HepG2 (cell line): ENCODE data around the gene ZSCAN20. TPM values are rescaled to one million over a fixed set of nuclear protein-coding genes. Genes with fewer than 3 reads are reported as not detected.

Experiments used
- ATAC-seq: fragments of 200-7000 bp; cut with Tn5 transposase; 3 replicates; pipeline ENCODE4 v1.9.1; 2020; ENCODE audit warnings: mild to moderate bottlenecking, moderate library complexity
- BruUV-seq: library from RNA; stranded (reverse); fragments of 400-500 nt; replicated peaks from 2 replicates; lab custom pipeline; 2021; lab: Mats Ljungman, UMichigan
- CTCF ChIA-PET: fragments of 300-600 bp; formaldehyde crosslinking; extraction: SDS; loops from one replicate; lab custom pipeline; 2021; ENCODE audit warnings: low total read pairs, inconsistent platforms, low intra/inter-chr PET ratio; lab: Yijun Ruan, JAX
- POLR2A ChIA-PET: fragments of 350-600 bp; sonication (Branson Sonifier 250); formaldehyde crosslinking; loops from one replicate; lab custom pipeline; 2020; ENCODE audit warnings: antibody characterized with exemption, inconsistent platforms; lab: Yijun Ruan, JAX
- DNase-seq: peaks from one replicate; pipeline ENCODE4 v3.0.0-alpha.2; 2015; ENCODE audit warnings: low spot score
- FAIRE-seq: peaks from 3 replicates; lab custom pipeline; 2011; peaks lifted over from hg19 to GRCh38; lab: Jason Lieb, UNC
- H2AFZ ChIP-seq: one replicate; pipeline ENCODE4 v1.6.1; 2011; ENCODE audit warnings: low read length, inconsistent platforms
- H3K27ac ChIP-seq: fragments of 300-600 bp; 3 replicates; pipeline ENCODE4 v1.8.0; 2011; ENCODE audit warnings: mixed run types, mild to moderate bottlenecking, mixed read lengths, low read length, inconsistent platforms; ENCODE audit not compliant: insufficient read depth; ENCODE audit errors: extremely low read length
- H3K27me3 ChIP-seq, 2 experiments: fragments of 200-600 bp in 1 of 2; 2 replicates in 1 of 2; 3 replicates in 1 of 2; pipeline versions ENCODE4 v1.6.0 to v1.8.0; 2011; ENCODE audit warnings: low read length in 2 of 2, mild to moderate bottlenecking in 2 of 2, moderate library complexity in 2 of 2, inconsistent platforms in 1 of 2; ENCODE audit not compliant: insufficient read depth in 2 of 2, control insufficient read depth in 1 of 2
- H3K36me3 ChIP-seq, 2 experiments: fragments of 200-600 bp in 1 of 2; replicated peaks in 1 of 2; 2 replicates in 1 of 2; 3 replicates in 1 of 2; pipeline versions ENCODE4 v1.5.1 to v1.8.0; 2011; ENCODE audit warnings: low read length in 2 of 2, inconsistent platforms in 1 of 2; ENCODE audit not compliant: insufficient read depth in 2 of 2, control insufficient read depth in 1 of 2
- H3K4me1 ChIP-seq: 2 replicates; pipeline ENCODE4 v1.5.1; 2012; ENCODE audit warnings: low read length, inconsistent platforms; ENCODE audit not compliant: insufficient read depth
- H3K4me2 ChIP-seq: 2 replicates; pipeline ENCODE4 v1.6.0; 2011; ENCODE audit warnings: low read depth, low read length, inconsistent platforms
- H3K4me3 ChIP-seq, 3 experiments: fragments of 200-600 bp in 1 of 3; sonication (generic), shearing (Covaris generic) in 1 of 3; replicated peaks in 1 of 3; 2 replicates each; pipeline ENCODE4 v1.5.1; 2011 to 2016; ENCODE audit warnings: low read length in 3 of 3, inconsistent platforms in 2 of 3, low read depth in 2 of 3, mild to moderate bottlenecking in 2 of 3, control low read depth in 1 of 3, mixed read lengths in 1 of 3; ENCODE audit not compliant: insufficient read depth in 1 of 3
- H3K79me2 ChIP-seq: one replicate; pipeline ENCODE4 v1.6.1; 2011; ENCODE audit warnings: low read length, inconsistent platforms; ENCODE audit not compliant: insufficient read depth
- H3K9ac ChIP-seq: 2 replicates; pipeline ENCODE4 v1.6.0; 2011; ENCODE audit warnings: mild to moderate bottlenecking, low read depth, low read length, inconsistent platforms; ENCODE audit not compliant: insufficient read depth
- H3K9me3 ChIP-seq: 2 replicates; pipeline ENCODE4 v1.5.1; 2012; ENCODE audit warnings: mild to moderate bottlenecking, low read length
- H4K20me1 ChIP-seq: 2 replicates; pipeline ENCODE4 v1.6.0; 2011; ENCODE audit warnings: inconsistent platforms, mild to moderate bottlenecking, low read length, moderate library complexity; ENCODE audit not compliant: insufficient read depth
- IKZF5 ChIP-seq: IDR thresholded peaks from 2 replicates; pipeline ENCODE4 v1.6.1; 2018; ENCODE audit warnings: missing genetic modification reagents, mild to moderate bottlenecking, missing compliant biosample characterization
- IRF9 ChIP-seq: sonication (generic); formaldehyde crosslinking; IDR thresholded peaks from 2 replicates; pipeline ENCODE4 v1.8.0; 2022; ENCODE audit warnings: missing genetic modification reagents, mild to moderate bottlenecking, borderline replicate concordance
- KLF12 ChIP-seq: sonication (generic); formaldehyde crosslinking; IDR thresholded peaks from 2 replicates; pipeline ENCODE4 v1.4.0; 2020; ENCODE audit warnings: missing genetic modification reagents, borderline replicate concordance
- NFRKB ChIP-seq: fragments of 450-650 bp; IDR thresholded peaks from 2 replicates; pipeline ENCODE4 v1.6.1; 2017
- PAF1 ChIP-seq: IDR thresholded peaks from 2 replicates; pipeline ENCODE4 v1.6.1; 2016; ENCODE audit warnings: missing genetic modification reagents, missing compliant biosample characterization
- ZNF292 ChIP-seq: sonication (generic); formaldehyde crosslinking; IDR thresholded peaks from 2 replicates; pipeline ENCODE4 v1.8.1; 2022; ENCODE audit warnings: mild to moderate bottlenecking, low read depth, missing genetic modification reagents, borderline replicate concordance
- WGBS: methylation state at CpG from one replicate; pipeline ENCODE4 v1.1.6; 2017; ENCODE audit warnings: low lambda C conversion rate; 5-methylcytosine and 5-hydroxymethylcytosine counted together
- in situ Hi-C: cut with HindIII; loops from 2 replicates; pipeline ENCODE4 v1.10.0; 2017; ENCODE audit warnings: low pct_unique_long_range_greater_than_20kb; ENCODE audit not compliant: extremely low pct_ligation_motif_present
- intact Hi-C: fragments of 100-400 bp; cut with micrococcal nuclease; formaldehyde crosslinking; loops from one replicate; pipeline ENCODE4 v1.10.0; 2022; ENCODE audit not compliant: unreplicated experiment
- polyA plus RNA-seq, 8 experiments: library from polyadenylated mRNA; depleted of rRNA in 3 of 8; stranded (reverse) in 7 of 8; unstranded in 1 of 8; fragments of >200 nt; fragmentation: Illumina TruSeq in 4 of 8; extraction: Trizol in 4 of 8; gene quantifications; 2 replicates each; pipeline versions ENCODE4 v1.2.1 to v1.2.3, GENCODE V29; 2011 to 2016; ENCODE audit warnings: low read depth in 4 of 8, missing spikeins in 1 of 8, mixed read lengths in 1 of 8; ENCODE audit not compliant: insufficient read depth in 1 of 8
- total RNA-seq, 5 experiments: library from RNA; depleted of rRNA; stranded (reverse); fragments of >200 nt; fragmentation: Illumina TruSeq; extraction: Trizol; gene quantifications; 2 replicates each; pipeline ENCODE4 v1.2.3, GENCODE V29; 2016; ENCODE audit warnings: low read depth in 1 of 5

ZSCAN20 gene
- total and polyA plus RNA-seq, 2 of the 13 experiments (the other 11 are each of a cell fraction or from before 2014, with no cell fraction given): 1.1 to 2.8 TPM

GRCh38 chr1:33517596-33518250 lies 45.3 kb downstream of the ZSCAN20 start:
- H3K4me2 ChIP-seq: no peak overlapping the region
- DNase-seq: no peak
- TF ChIP-seq IKZF5 (CRISPR knock-in tag) (no peak), KLF12 (CRISPR knock-in tag) (no peak), PAF1 (CRISPR knock-in tag) (no peak), ZNF292 (CRISPR knock-in tag) (no peak), NFRKB (no peak), IRF9 (CRISPR knock-in tag) (no peak)
- H3K27me3 ChIP-seq: peaks cover 2 to 46% of the 10 kb centered on the region in 2 experiments; a peak in 4 of 5 replicates
- no peaks in the 10 kb centered on the region for H3K4me1 ChIP-seq
- H4K20me1 ChIP-seq: no peaks in the 10 kb centered on the region
- POLR2A ChIA-PET: no interaction called here
- no peaks in the 10 kb centered on the region for H3K79me2 ChIP-seq
- in situ Hi-C loops (no loop called here), intact Hi-C loops (no loop called here)
- FAIRE-seq: no peak
- no peak overlapping the region for H2AFZ ChIP-seq
- no peak overlapping the region for H3K9ac ChIP-seq
- no peak overlapping the region for H3K27ac ChIP-seq
- no peaks in the 10 kb centered on the region for H3K36me3 ChIP-seq
- H3K4me3 ChIP-seq: no peak overlapping the region
- CTCF ChIA-PET: no interaction called here
- no peak for ATAC-seq
- 14% methylated on average over 3 of the region's 12 CpGs for WGBS
- H3K9me3 ChIP-seq: no peaks in the 10 kb centered on the region
- no TSS peak for BruUV-seq
